H1 (cell line): ENCODE data around the gene FRMD7. TPM values are rescaled to one million over a fixed set of nuclear protein-coding genes. Genes with fewer than 3 reads are reported as not detected.

Source experiments
- CTCF ChIA-PET: fragments of 300-600 bp; sonication (Branson Sonifier 250); formaldehyde crosslinking; loops from one replicate; lab custom pipeline; 2021; ENCODE audit not compliant: partially characterized antibody; lab: Charles Lee
- POLR2A ChIA-PET: fragments of 300-600 bp; sonication (Branson Sonifier 250); formaldehyde crosslinking; loops from one replicate; lab custom pipeline; 2021; ENCODE audit warnings: inconsistent platforms; ENCODE audit not compliant: partially characterized antibody; lab: Charles Lee
- DNase-seq, 2 experiments: peaks; one replicate each; pipeline versions ENCODE4 v3.0.0 to v3.0.0-alpha.2; 2010 to 2022; ENCODE audit warnings: low spot score in 2 of 2, low read depth in 1 of 2, mixed read lengths in 1 of 2
- FAIRE-seq: peaks from 2 replicates; lab custom pipeline; 2011; peaks lifted over from hg19 to GRCh38; lab: Jason Lieb, UNC
- H2AFZ ChIP-seq: 2 replicates; pipeline ENCODE4 v1.8.1; 2012; ENCODE audit warnings: low read length, inconsistent platforms
- H2AK5ac ChIP-seq: 2 replicates; pipeline ENCODE4 v1.6.1; 2013; ENCODE audit warnings: low read depth, low read length
- H2BK120ac ChIP-seq: replicated peaks from 2 replicates; pipeline ENCODE3; 2013; ENCODE audit warnings: low read depth, low read length, inconsistent platforms
- H2BK12ac ChIP-seq: 2 replicates; pipeline ENCODE4 v1.6.1; 2013; ENCODE audit warnings: low read depth, low read length
- H2BK15ac ChIP-seq: 2 replicates; pipeline ENCODE4 v1.6.1; 2013; ENCODE audit warnings: low read length
- H2BK20ac ChIP-seq: 2 replicates; pipeline ENCODE4 v1.6.1; 2013; ENCODE audit warnings: low read length
- H2BK5ac ChIP-seq: 2 replicates; pipeline ENCODE4 v1.6.1; 2013; ENCODE audit warnings: low read depth, low read length
- H3K14ac ChIP-seq: 2 replicates; pipeline ENCODE4 v1.6.1; 2013; ENCODE audit warnings: inconsistent platforms; ENCODE audit not compliant: insufficient read length
- H3K18ac ChIP-seq: 2 replicates; pipeline ENCODE4 v1.6.1; 2013; ENCODE audit warnings: low read length; ENCODE audit errors: extremely low read depth
- H3K23ac ChIP-seq: 2 replicates; pipeline ENCODE4 v1.6.1; 2013; ENCODE audit warnings: inconsistent platforms; ENCODE audit not compliant: insufficient read length
- H3K23me2 ChIP-seq: 2 replicates; pipeline ENCODE4 v1.6.1; 2013; ENCODE audit warnings: low read depth, low read length
- H3K27ac ChIP-seq: 2 replicates; pipeline ENCODE4 v1.6.1; 2011; ENCODE audit warnings: low read depth, low read length, inconsistent platforms
- H3K27me3 ChIP-seq, 4 experiments: replicated peaks in 1 of 4; 1 replicate in 1 of 4; 2 replicates in 3 of 4; pipeline versions ENCODE4 v1.6.1 to v1.8.1; 2011 to 2013; ENCODE audit warnings: low read length in 3 of 4, mild to moderate bottlenecking in 3 of 4, inconsistent platforms in 2 of 4, mixed read lengths in 2 of 4, moderate library complexity in 1 of 4; ENCODE audit not compliant: control insufficient read depth in 3 of 4, insufficient read depth in 3 of 4; ENCODE audit errors: extremely low read depth in 1 of 4
- H3K36me3 ChIP-seq, 4 experiments: 2 replicates each; pipeline versions ENCODE4 v1.6.1 to v1.8.1; 2011 to 2013; ENCODE audit warnings: mild to moderate bottlenecking in 4 of 4, low read length in 3 of 4, moderate library complexity in 2 of 4, control low read depth in 1 of 4, inconsistent platforms in 1 of 4; ENCODE audit not compliant: insufficient read depth in 4 of 4, control insufficient read depth in 2 of 4
- H3K4ac ChIP-seq: replicated peaks from 2 replicates; pipeline ENCODE3; 2013; ENCODE audit warnings: low read length, low read depth, mixed read lengths, inconsistent platforms; ENCODE audit not compliant: insufficient read length
- H3K4me1 ChIP-seq, 4 experiments: replicated peaks in 1 of 4; 1 replicate in 1 of 4; 2 replicates in 3 of 4; pipeline versions ENCODE4 v1.6.1 to v1.8.1; 2011 to 2013; ENCODE audit warnings: low read length in 3 of 4, inconsistent platforms in 2 of 4, mixed read lengths in 1 of 4; ENCODE audit not compliant: insufficient read depth in 4 of 4, control insufficient read depth in 3 of 4
- H3K4me2 ChIP-seq, 2 experiments: 2 replicates each; pipeline versions ENCODE4 v1.6.1 to v1.8.1; 2011 to 2013; ENCODE audit warnings: low read depth in 2 of 2, low read length in 2 of 2, control low read depth in 1 of 2, inconsistent platforms in 1 of 2, mild to moderate bottlenecking in 1 of 2; ENCODE audit not compliant: insufficient read depth in 1 of 2
- H3K4me3 ChIP-seq, 4 experiments: fragments of 200-600, 300-600 bp in 1 of 4; sonication (generic), shearing (Covaris generic), sonication (Bioruptor Twin) in 1 of 4; 2 replicates each; pipeline versions ENCODE4 v1.5.1 to v1.8.1; 2011 to 2016; ENCODE audit warnings: low read length in 4 of 4, low read depth in 3 of 4, control low read depth in 2 of 4, inconsistent platforms in 2 of 4, mild to moderate bottlenecking in 2 of 4, mixed read lengths in 1 of 4, moderate library complexity in 1 of 4; ENCODE audit not compliant: insufficient read depth in 2 of 4; ENCODE audit errors: extremely low read depth in 1 of 4
- H3K56ac ChIP-seq: replicated peaks from 2 replicates; pipeline ENCODE3; 2013; ENCODE audit warnings: low read depth, mild to moderate bottlenecking, mixed read lengths, low read length, inconsistent platforms; ENCODE audit not compliant: insufficient read length
- H3K79me1 ChIP-seq: 2 replicates; pipeline ENCODE4 v1.6.1; 2013; ENCODE audit warnings: low read depth, low read length, control low read depth
- H3K79me2 ChIP-seq, 2 experiments: 2 replicates each; pipeline versions ENCODE4 v1.6.1 to v1.8.1; 2012 to 2013; ENCODE audit warnings: low read length in 2 of 2, mild to moderate bottlenecking in 2 of 2, inconsistent platforms in 1 of 2; ENCODE audit not compliant: insufficient read depth in 2 of 2, control insufficient read depth in 1 of 2
- H3K9ac ChIP-seq, 4 experiments: replicated peaks in 1 of 4; 1 replicate in 1 of 4; 2 replicates in 3 of 4; pipeline versions ENCODE4 v1.6.1 to v1.8.1; 2011 to 2013; ENCODE audit warnings: low read depth in 3 of 4, low read length in 3 of 4, control low read depth in 2 of 4, mild to moderate bottlenecking in 2 of 4, moderate library complexity in 2 of 4, inconsistent platforms in 1 of 4; ENCODE audit errors: extremely low read depth in 1 of 4
- H3K9me3 ChIP-seq, 2 experiments: 2 replicates each; pipeline versions ENCODE4 v1.6.1 to v1.8.1; 2012 to 2013; ENCODE audit warnings: mild to moderate bottlenecking in 2 of 2, moderate library complexity in 2 of 2, control low read depth in 1 of 2, inconsistent platforms in 1 of 2, low read depth in 1 of 2, low read length in 1 of 2, mixed read lengths in 1 of 2; ENCODE audit not compliant: insufficient read depth in 2 of 2
- H4K20me1 ChIP-seq, 2 experiments: replicated peaks in 1 of 2; 2 replicates each; pipeline versions ENCODE3 to v1.8.1; 2011 to 2013; ENCODE audit warnings: inconsistent platforms in 2 of 2, low read length in 2 of 2, mild to moderate bottlenecking in 1 of 2; ENCODE audit not compliant: insufficient read depth in 2 of 2, control insufficient read depth in 1 of 2
- H4K5ac ChIP-seq: 2 replicates; pipeline ENCODE4 v1.6.1; 2013; ENCODE audit warnings: low read length, low read depth, mixed read lengths, inconsistent platforms; ENCODE audit not compliant: insufficient read length
- H4K8ac ChIP-seq: 2 replicates; pipeline ENCODE4 v1.8.0; 2013; ENCODE audit warnings: mild to moderate bottlenecking, moderate library complexity, low read length, inconsistent platforms; ENCODE audit not compliant: insufficient read depth; ENCODE audit errors: extremely low read depth
- H4K91ac ChIP-seq: replicated peaks from 2 replicates; pipeline ENCODE3; 2013; ENCODE audit warnings: low read length, mixed read lengths, inconsistent platforms; ENCODE audit not compliant: insufficient read length
- ASH2L ChIP-seq: fragments of 200-600, 300-600 bp; sonication (generic); IDR thresholded peaks from one replicate; pipeline ENCODE4 v1.7.1; 2017; ENCODE audit warnings: low read length
- CBX8 ChIP-seq: fragments of 300-800, 300-1000 bp; sonication (generic); IDR thresholded peaks from 2 replicates; pipeline ENCODE4 v1.7.1; 2016; ENCODE audit warnings: low read depth, low read length, borderline replicate concordance
- CEBPB ChIP-seq: IDR thresholded peaks from 2 replicates; pipeline ENCODE4 v1.6.1; 2012; ENCODE audit warnings: low read depth, low read length
- CHD1 ChIP-seq: IDR thresholded peaks from 2 replicates; pipeline ENCODE4 v1.6.1; 2012; ENCODE audit warnings: low read depth, low read length, improper control_type of control experiment
- GABPA ChIP-seq: IDR thresholded peaks from 2 replicates; pipeline ENCODE4 v1.6.1; 2011; ENCODE audit warnings: mild to moderate bottlenecking, low read length, moderate library complexity, borderline replicate concordance; ENCODE audit not compliant: insufficient read depth
- KDM4A ChIP-seq: IDR thresholded peaks from one replicate; pipeline ENCODE4 v1.7.1; 2012; ENCODE audit warnings: low read depth, mild to moderate bottlenecking, moderate library complexity, low read length, inconsistent platforms; ENCODE audit not compliant: severe bottlenecking
- KDM5A ChIP-seq: fragments of 200-600 bp; IDR thresholded peaks from 2 replicates; pipeline ENCODE4 v1.7.1; 2012; ENCODE audit warnings: mild to moderate bottlenecking, low read length, inconsistent platforms, mixed read lengths
- MAFK ChIP-seq: IDR thresholded peaks from 2 replicates; pipeline ENCODE4 v1.6.1; 2012; ENCODE audit warnings: low read depth, mild to moderate bottlenecking, improper control_type of control experiment, low read length
- POLR2A ChIP-seq, 2 experiments: IDR thresholded peaks; 1 replicate in 1 of 2; 2 replicates in 1 of 2; pipeline ENCODE4 v1.6.1; 2011; ENCODE audit warnings: low read depth in 2 of 2, low read length in 2 of 2, mild to moderate bottlenecking in 2 of 2; ENCODE audit errors: control extremely low read depth in 1 of 2
- POLR2AphosphoS5 ChIP-seq: IDR thresholded peaks from 2 replicates; pipeline ENCODE4 v1.6.1; 2011; ENCODE audit warnings: low read depth, low read length
- SAP30 ChIP-seq: fragments of 300-600 bp; sonication (generic); IDR thresholded peaks from 2 replicates; pipeline ENCODE4 v1.7.1; 2012; ENCODE audit warnings: low read length, moderate library complexity, mild to moderate bottlenecking, inconsistent platforms; ENCODE audit not compliant: insufficient read depth, insufficient replicate concordance
- SIN3A ChIP-seq, 2 experiments: IDR thresholded peaks in 1 of 2; conservative IDR thresholded peaks in 1 of 2; 2 replicates each; pipeline ENCODE4 v1.6.1; 2011 to 2012; ENCODE audit warnings: low read length in 2 of 2, improper control_type of control experiment in 1 of 2, low read depth in 1 of 2, mild to moderate bottlenecking in 1 of 2
- SIRT6 ChIP-seq: IDR thresholded peaks from one replicate; pipeline ENCODE4 v1.7.1; 2012; ENCODE audit warnings: low read length, inconsistent platforms
- SIX5 ChIP-seq: IDR thresholded peaks from 2 replicates; pipeline ENCODE4 v1.6.1; 2011; ENCODE audit warnings: mild to moderate bottlenecking, low read depth, low read length
- SP1 ChIP-seq: IDR thresholded peaks from 2 replicates; pipeline ENCODE4 v1.6.1; 2011; ENCODE audit warnings: low read depth, low read length
- WGBS, 2 experiments: shearing (Covaris generic) in 1 of 2; methylation state at CpG; one replicate each; pipeline versions ENCODE4 v1.1.6 to v1.1.7; 2013 to 2015; ENCODE audit warnings: low lambda C conversion rate in 2 of 2, mixed read lengths in 2 of 2, inconsistent platforms in 1 of 2, low coverage in 1 of 2, missing lambda C conversion rate in 1 of 2; ENCODE audit not compliant: insufficient replicate concordance in 2 of 2, insufficient coverage in 1 of 2, insufficient read length in 1 of 2; ENCODE audit errors: extremely low coverage in 1 of 2, missing lambda C conversion rate in 1 of 2; 5-methylcytosine and 5-hydroxymethylcytosine counted together
- polyA plus RNA-seq, 7 experiments: library from polyadenylated mRNA; depleted of rRNA in 3 of 7; stranded (reverse) in 5 of 7; unstranded in 2 of 7; fragments of >200 nt in 5 of 7; fragments of 200-250 nt in 2 of 7; gene quantifications; 1 replicate in 5 of 7; 2 replicates in 1 of 7; 4 replicates in 1 of 7; pipeline versions ENCODE4 v1.2.1 to v1.2.3, GENCODE V29; 2011 to 2013; ENCODE audit warnings: missing spikeins in 2 of 7, mixed read lengths in 2 of 7
- total RNA-seq: library from RNA; stranded (reverse); fragmentation: NEBNext Ultra II Directional; extraction: Animal tissue kit (Norgen Biotek cat#: 25700); gene quantifications from 2 replicates; pipeline ENCODE4 v1.2.1, GENCODE V29; 2021

The FRMD7 gene
- total and polyA plus RNA-seq, 2 of the 8 experiments (the other 6 are each of a cell fraction or from before 2014, with no cell fraction given): not detected

- H3K14ac ChIP-seq: no peak overlapping the region
- no peak overlapping the region for H2AFZ ChIP-seq
- TF ChIP-seq SIN3A (conservative IDR thresholded peaks at IDR 0.05 in 1 of 2, IDR thresholded peaks at IDR 0.05 in 1 of 2; ENCODE audit: low read depth in 1 of 2, low read length in 2 of 2): no peak
- TF ChIP-seq SIX5: no peak
- no peak for TF ChIP-seq KDM4A
- no peak for TF ChIP-seq SAP30
- no peak for TF ChIP-seq POLR2AphosphoS5
- TF ChIP-seq KDM5A: no peak
- TF ChIP-seq CHD1: no peak
- TF ChIP-seq CEBPB: no peak
- no peak for TF ChIP-seq ASH2L
- TF ChIP-seq SIRT6: no peak
- no peak for TF ChIP-seq MAFK
- no peak for TF ChIP-seq GABPA
- TF ChIP-seq POLR2A (IDR thresholded peaks at IDR 0.05; ENCODE audit: control extremely low read depth in 1 of 2, low read depth in 2 of 2, low read length in 2 of 2): no peak
- TF ChIP-seq SP1: no peak
- no peak for TF ChIP-seq CBX8
These were observed 18.6 kb upstream of the FRMD7 start for GRCh38 chrX:132146456-132146855.

More at GRCh38 chrX:132146456-132146855, 18.6 kb upstream of the FRMD7 start:
- ChIA-PET POLR2A (no interaction called here), CTCF (interaction anchor here (0.6 to 1.0 kb wide), 2 partner anchors 28 to 455 kb away, joined by 3 read pairs; no protein-coding TSS in a partner anchor)
- no peaks in the 10 kb centered on the region for H3K4me1 ChIP-seq
- H2BK15ac ChIP-seq: no peak overlapping the region
- no peak overlapping the region for H2BK120ac ChIP-seq
- no peak overlapping the region for H3K23ac ChIP-seq
- H3K4ac ChIP-seq: no peak overlapping the region
- no peak overlapping the region for H2BK12ac ChIP-seq
- no peaks in the 10 kb centered on the region for H3K79me2 ChIP-seq
- H3K4me3 ChIP-seq: no peak overlapping the region
- H2BK20ac ChIP-seq: no peak overlapping the region
- H4K8ac ChIP-seq: no peak overlapping the region
- no peak overlapping the region for H2BK5ac ChIP-seq
- H3K18ac ChIP-seq: no peak overlapping the region
- H2AK5ac ChIP-seq: no peak overlapping the region
- no peak overlapping the region for H3K9ac ChIP-seq
- H3K27ac ChIP-seq: no peak overlapping the region
- H3K9me3 ChIP-seq: no peaks in the 10 kb centered on the region
- no peaks in the 10 kb centered on the region for H3K23me2 ChIP-seq
- DNase-seq (no peak), FAIRE-seq (peak; percentile 13)
- H3K27me3 ChIP-seq: no peaks in the 10 kb centered on the region
- no peaks in the 10 kb centered on the region for H3K79me1 ChIP-seq
- H4K20me1 ChIP-seq: no peaks in the 10 kb centered on the region
- H4K5ac ChIP-seq: no peak overlapping the region
- no peaks in the 10 kb centered on the region for H3K36me3 ChIP-seq
- no peak overlapping the region for H3K4me2 ChIP-seq
- H4K91ac ChIP-seq: no peak overlapping the region
- WGBS, 2 experiments: 11% methylated on average over 1 of the region's 1 CpG; no CpG with 5 or more reads in 1 of the 2 experiments
- H3K56ac ChIP-seq: no peak overlapping the region
